HG03095 (cell line): ENCODE data around the gene CIART.
"Not testable (repeated sequence)": the region's sequence is repeated elsewhere in the genome, so short reads cannot be mapped to it uniquely, and the experiment has no call there.

Experiments used
- ATAC-seq: cut with Tn5 transposase; IDR thresholded peaks from one replicate; pipeline ENCODE4 v1.9.1; 2021; ENCODE audit warnings: moderate library complexity; ENCODE audit not compliant: unreplicated experiment

The CIART gene, protein sequence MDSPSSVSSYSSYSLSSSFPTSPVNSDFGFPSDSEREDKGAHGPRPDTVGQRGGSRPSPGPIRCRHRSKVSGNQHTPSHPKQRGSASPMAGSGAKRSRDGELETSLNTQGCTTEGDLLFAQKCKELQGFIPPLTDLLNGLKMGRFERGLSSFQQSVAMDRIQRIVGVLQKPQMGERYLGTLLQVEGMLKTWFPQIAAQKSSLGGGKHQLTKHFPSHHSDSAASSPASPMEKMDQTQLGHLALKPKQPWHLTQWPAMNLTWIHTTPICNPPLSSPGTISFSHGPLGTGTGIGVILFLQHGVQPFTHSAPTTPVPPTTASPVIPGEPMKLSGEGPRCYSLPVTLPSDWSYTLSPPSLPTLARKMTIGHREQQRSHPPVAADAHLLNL

DNA sequence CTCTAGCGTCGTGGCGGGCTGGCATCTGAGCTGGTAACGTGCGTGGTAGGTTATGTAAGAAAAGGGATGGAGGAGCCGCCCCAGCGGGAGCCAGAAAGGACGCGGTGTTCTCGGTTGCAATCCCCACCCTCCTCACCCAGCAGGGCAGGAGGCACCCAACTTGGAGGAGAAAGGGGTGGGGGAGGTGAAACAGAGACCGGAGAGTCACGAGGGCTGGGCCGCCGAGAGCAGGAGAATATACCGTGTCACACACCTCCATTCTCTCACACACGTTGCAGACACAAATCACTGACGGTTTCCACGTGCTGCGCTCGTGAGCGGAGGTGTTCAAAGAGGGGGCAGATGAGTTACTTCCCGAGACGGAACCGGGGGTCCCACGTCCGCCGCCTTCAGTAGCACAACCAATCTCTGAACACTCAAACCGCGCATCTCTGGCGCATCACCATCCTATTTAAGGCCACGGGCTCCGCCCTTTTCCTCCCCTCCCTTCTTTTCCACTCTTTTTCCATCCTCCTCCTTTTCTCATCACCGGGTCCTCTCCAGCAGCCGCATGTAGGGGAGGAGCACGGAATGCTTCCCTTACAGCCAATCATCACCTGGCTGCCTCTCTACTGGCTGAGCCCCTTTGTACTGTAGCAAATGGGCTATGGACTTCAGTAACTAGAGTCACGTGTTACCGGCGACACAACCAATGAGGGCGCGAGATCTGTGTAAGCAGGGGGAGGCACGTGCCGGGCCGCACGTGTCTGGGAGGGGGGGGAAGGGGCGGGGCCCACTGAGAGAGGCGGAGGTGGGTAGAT, at the start of gene CIART:
CIART (plus strand) TSS at position 797 of the 800 bp plus-strand sequence. CDS start 714 bp downstream, outside the sequence.
- no peak for ATAC-seq

DNA sequence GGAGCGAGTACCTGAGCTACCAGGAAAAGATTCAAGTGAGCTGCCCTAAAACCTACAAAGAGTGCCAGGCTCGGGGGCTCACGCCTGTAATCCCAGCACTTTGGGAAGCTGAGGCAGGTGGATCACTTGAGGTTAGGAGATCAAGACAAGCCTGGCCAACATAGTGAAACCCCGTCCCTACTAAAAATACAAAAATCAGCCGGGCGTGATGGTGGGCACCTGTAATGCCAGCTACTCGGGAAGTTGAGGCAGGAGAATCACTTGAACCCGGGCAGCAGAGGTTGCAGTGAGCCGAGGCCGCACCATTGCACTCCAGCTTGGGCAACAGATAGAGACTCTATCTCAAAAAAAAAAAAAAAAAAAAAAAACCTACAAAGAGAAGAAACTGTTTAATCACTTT, 49.4 kb upstream of the CIART start:
- not testable (repeated sequence) for ATAC-seq

DNA sequence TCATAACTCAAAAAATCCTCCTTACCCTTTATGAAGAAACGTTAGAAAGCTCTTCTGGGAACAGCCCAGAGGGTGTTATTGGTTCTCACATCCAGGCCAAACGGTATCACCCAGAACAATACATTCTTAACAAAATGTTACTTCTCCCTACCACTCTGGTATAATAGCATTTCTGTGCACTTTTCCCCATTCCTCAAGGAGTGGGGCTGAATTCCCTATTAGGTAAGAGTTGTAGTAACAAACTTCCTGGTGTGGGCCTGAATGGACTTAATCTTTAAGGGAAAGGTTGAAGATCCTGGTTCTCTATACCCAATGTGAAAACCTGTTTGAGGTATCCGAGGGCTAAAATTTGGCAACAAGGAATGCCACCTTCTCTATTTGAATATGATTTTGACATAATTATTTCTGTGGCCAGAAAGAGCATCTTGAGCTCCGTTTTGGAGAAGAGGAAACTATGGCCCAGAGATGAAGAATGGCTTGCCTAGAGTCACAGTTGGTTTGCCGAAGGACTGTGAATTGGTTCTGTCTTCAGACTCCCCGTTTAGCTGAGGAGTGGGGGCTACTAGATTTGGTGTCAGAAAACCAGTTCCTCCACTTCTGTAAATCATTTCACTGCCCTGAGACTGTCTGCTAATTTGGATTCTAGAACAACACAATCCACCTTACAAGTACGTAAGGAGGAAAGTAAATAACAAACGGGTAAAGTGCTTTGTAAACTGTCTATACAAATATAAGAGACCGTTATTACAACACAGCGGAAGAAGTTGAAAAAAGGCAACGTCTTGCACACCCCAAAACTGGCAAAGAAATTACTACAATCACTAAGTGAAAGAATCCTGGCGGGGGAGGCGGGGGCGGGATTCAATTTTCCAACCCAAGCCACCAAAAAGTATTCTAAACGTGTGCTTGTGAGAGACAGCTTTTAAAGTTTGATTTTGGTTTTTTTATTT, 48.7 kb upstream of the CIART start:
- no peak for ATAC-seq

DNA sequence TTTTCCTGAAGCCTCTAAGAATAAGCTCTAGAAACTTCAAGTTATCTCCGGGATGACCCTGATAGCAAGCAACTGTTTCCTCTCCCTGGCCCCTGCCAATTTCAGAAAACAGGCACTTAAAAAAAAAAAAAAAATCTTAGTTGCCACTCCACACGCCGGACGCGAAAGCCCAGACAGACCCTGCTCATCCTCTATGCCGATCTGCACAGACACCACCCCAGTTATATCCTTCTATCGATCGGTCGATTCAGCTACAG, 48.1 kb upstream of the CIART start:
- ATAC-seq, result no peak

DNA sequence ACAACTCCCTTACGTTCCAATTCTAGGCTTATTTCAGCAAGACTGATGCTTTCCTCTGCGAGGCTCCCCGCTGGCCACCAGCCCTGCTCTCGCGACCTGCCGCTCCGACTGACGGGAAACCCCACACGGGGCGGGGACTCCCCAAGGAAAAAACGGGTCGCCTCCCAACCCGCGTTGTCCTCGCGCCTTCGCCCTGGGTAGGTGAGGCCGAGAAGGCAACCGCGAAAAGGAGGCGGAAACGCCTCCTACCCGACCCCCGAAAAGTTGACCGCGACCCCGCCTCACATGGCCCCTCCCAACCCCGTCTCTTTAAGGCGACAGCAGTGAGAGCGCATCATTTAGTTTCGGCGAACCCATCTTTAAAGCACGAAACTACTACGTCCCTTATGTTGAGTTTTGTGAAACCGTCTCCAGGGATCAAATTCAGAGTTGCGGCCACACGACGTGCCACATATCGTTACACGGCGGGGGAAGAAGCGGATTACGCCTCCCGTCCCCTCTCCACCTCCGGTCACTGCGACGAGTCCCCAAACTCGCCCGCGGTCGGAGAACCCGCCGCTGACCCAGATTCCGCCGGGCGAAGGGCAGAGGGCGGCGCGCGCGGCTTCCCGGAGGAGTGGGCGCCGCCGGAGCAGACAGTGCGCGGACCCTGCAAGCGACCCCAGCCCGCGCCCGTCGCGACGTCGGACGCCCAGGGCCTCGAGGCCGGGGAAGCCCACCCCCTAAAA, 47.6 kb upstream of the CIART start:
- peak; percentile 49 for ATAC-seq

DNA sequence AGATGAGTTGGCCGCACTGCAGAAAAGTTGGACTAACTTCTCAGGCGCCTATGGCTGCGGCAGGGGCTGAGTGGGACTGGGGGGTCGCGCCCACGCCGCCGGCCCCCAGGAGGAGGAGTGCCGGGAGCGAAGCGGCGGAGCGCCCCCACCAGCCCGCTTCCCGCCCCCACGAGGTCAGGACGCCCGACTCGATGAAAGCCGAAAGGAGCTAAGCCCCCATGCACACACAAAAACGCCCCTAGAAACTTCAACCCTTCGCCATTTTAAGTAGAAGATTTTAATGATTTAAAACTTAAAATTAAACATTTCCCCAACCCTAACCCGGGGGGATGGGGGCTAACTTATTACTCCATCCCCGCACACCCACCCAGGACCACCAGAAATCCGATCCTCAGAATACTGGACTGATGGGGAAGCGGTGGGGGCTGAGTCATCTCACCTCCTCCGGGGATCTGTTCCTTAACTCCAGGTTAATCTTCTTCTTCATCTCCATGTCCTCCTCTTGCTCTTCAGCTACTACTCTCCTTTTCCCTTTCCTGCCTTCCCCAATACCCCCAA, 47.0 kb upstream of the CIART start:
- ATAC-seq, result no peak

DNA sequence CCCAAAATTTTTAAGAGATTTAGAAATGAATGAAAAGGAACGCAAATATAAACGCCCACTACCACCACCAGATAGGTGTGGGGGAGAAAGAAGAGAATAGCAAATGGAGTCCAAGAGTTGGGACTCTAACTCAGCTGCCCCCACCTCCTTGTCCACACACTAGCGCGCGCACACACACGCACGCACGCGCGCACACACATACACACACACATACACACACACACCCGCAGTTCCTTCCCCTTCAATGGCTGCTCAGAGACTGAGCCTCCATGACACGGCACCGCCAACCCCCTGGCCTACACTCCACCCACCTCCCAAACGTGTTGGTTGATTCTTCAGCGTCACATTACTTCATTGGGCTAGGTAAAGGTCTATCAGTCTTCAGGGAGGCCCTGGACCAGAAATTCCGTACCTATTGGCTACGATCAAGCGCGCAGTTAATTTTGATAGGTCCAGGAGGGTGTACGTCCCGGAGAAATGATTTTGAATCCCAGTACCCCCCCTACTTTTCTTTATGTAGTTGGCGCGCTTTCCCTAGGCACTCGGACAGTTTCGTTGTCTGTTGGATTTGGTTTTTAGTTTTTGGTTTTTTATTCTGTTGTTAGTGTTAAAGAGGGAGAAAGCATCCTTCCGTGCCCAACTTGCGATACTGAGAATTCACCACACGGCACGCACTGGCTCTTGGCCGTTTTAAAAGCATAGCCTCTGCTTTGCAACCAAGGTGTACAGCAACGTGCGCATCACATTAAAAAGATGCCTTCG, 46.3 kb upstream of the CIART start, which contains the start of gene ANP32E:
ANP32E (minus strand) TSS at position 261 of the 762 bp plus-strand sequence. CDS start 326 bp downstream, outside the sequence.
- ATAC-seq, result peak; percentile 79

DNA sequence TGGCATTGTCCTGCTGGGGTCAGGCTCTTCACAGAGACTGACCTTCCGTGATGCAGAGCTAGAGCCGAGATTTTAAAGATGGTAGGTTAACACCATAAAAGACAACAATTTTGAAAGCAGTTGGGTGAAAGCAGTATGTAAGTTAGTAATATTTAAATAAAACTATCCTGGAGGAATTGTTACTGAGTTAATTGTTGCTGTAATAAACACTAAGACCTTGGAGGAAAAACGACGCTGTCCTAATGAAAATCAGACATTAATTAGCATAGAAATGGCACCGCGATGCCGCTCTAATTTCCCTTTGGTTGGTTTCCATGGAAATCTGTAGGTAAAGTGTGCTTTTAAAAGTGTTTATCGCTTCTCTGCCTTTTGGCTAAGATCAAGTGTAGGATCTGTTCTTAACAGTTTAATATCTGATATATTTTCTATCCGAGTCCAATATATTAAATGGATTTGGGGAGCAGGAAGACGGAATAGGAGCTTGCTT, 45.7 kb upstream of the CIART start:
- ATAC-seq, result no peak

DNA sequence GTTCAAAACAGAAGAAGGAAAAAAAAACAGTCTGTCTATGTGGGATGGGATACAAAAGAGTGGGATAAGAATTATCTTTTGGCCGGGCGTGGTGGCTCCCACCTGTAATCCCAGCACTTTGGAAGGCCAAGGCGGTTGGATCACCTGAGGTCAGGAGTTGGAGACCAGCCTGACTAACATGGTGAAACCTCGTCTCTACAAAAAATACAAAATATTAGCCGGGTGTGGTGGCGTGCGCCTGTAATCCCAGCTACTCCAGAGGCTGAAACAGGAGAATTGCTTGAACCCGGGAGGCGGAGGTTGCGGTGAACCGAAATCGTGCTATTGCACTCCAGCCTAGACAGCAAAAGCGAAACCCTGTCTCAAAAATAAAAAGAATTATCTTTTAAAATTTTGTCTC, 45.2 kb upstream of the CIART start:
- not testable (repeated sequence) for ATAC-seq

DNA sequence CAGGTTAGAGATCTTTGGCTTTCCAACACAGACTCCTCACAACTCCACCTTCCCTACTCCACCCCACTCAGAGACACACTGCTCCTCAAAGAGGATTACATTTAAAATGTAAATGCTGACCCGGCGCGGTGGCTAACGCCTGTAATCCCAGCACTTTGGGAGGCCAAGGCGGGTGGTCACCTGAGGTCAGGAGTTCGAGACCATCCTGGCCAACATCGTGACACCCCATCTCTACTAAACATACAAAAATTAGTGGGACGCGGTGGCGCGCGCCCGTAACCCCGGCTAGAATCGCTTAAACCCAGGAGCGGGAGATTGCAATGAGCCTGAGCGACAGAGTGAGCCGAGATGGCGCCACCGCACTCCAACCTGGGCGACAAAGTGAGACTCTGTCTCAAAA, 44.6 kb upstream of the CIART start:
- ATAC-seq, result no peak

DNA sequence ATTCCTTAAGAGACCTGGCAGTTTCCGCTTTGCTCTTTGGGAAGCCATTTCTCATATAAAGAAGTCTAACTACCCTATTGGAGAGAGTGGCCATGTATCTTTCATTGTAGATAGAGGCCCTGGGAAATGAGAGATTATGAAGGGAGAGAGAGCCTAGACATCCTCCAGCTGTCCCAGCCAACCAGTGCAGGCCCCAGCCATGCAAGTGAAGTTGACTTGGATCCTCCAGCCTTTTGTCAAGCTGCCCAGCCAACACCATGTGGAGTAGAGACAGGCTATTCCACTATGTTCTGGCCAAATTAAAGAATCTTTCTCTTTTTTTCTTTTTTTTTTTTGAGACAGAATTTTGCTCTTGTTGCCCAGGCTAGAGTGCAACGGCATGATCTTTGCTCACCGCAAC, 39.4 kb upstream of the CIART start:
- ATAC-seq, result no peak

DNA sequence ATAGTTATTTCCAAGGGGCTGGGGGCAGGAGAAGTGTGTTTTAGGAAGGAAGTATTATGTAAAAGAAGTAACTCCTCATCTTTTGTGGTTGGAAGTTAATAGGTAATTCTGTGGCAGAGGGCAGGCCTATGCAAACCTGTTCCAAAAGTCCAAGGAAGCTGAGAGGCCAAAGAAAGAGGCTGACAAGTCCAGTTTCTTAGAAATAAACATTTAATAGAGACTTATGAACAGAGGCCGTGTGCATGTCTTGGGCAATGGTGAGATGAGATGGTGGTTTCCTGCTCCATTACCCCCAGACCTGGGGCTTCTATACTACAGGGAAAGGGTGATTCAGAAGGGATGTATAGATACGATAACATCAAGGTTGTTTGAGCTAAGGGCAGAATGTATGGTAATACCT, 32.4 kb upstream of the CIART start:
- no peak for ATAC-seq

DNA sequence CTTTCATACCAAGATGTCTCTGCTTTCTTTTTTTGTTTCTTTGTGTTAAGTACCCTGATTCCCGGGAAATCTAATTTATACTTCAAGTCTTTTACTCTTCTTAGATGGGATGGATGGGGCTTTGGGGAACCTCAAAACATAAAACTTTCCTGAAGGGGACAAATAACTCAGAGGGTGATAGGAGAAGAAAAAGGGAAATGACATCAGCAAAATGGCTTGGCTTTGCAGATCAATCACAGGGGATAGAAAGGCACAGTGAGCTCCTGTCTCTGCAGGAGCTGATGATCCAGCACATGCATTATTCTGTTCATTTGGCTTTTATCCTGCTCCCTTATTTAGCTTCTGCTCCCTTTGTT, 26.2 kb upstream of the CIART start:
- ATAC-seq, result no peak

DNA sequence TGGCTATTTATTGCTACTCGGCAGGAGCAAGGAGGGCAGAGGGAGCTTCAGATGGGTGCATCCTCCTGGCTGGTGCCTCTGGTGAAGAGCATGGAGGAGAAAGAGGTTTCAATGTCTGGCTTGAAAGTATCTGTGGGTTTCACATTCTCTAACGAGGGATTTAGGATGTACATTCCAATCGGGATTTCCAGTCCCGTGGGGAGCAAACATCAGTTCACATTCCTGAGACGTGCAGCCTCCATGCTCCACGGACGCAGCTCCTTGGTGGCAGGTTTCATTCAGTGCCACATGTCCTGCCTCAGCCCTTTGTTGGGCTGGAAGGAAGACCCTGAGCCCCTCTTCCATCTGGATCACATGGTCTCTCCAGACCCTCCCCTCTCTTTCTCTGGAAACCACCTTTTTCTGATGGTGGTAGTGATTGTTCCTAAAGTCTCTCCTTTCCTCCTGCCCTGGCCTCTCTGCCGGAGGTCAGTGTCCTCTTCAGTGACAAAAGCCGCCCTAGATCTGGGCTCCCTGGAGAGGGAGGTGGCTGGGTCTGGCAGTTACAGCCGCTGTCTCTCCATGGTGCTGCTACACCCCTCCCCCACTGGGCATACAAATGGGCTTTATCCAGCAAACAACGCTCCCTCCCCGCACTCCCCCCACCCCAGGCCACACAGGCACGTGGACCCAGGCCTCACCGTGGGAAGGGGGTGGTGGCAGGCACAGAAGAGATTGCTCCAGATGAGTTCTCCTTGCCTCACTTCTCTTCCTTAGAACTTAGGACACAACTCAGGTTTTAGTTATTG, 25.6 kb upstream of the CIART start:
- ATAC-seq, result no peak

DNA sequence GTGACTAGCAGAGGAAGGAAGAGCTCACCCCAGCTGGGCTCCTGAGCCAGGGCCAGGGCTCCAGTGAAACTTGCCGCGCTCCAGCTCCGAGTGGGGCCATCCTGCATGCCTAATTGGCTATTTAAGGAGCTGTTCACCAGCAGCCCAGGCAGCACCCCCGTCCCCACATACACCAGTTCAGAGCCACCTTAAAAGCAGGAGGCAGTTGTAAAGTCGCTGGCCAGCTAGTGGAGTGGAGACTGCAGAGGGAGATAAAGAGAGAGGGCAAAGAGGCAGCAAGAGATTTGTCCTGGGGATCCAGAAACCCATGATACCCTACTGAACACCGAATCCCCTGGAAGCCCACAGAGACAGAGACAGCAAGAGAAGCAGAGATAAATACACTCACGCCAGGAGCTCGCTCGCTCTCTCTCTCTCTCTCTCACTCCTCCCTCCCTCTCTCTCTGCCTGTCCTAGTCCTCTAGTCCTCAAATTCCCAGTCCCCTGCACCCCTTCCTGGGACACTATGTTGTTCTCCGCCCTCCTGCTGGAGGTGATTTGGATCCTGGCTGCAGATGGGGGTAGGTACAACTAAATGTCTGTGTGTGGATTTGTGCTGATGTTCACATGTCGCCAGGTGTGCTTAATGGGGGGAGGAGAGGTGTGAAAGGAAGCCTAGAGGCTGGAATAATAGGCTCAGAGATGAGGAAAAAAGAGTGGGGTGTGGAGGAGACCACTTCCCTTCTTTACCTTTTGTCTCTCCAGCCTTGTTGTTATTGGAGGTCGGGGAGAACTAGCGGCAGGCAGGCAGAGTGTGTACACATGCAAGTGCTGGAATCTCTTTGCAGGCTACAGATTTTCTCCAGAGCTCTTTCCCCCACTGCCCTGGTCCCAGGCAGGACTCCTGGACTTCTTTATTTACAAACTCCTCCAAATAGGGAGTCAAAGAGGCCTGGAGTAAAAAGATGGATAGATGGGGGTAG, 24.4 kb upstream of the CIART start, which contains the start of gene CA14:
CA14 (plus strand) TSS at position 151 of the 962 bp plus-strand sequence; CDS start at position 506, 355 bp downstream.
- no peak for ATAC-seq

DNA sequence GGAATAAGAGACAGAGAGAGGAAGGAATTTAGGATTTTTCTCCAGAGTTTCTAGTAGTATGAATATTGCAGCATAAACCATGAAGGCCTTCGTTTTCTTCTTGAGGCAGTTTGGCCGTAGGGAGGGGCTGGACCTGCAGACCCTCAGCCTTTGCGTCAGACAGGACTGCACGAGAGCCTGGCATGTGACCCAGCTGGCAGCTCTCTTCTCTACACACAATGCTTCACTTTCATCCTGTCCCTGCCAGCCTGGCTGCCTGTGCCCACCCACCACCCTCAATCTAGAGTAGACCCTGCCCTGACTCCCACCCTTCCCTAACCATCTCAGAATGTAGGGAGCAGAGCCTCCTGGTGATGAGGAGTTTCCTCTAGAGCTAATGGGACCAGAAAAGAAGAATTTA, 23.1 kb upstream of the CIART start:
- no peak for ATAC-seq
